ENCODE results near the gene TLR8. TPM values are rescaled to one million over a fixed set of nuclear protein-coding genes. Genes with fewer than 3 reads are reported as not detected.
A peak's percentile ranks its signal among the peaks of the same experiment; 100 is the strongest.
"Not testable (repeated sequence)": the region's sequence is repeated elsewhere in the genome, so short reads cannot be mapped to it uniquely, and the experiment has no call there.

Gene TLR8
- total RNA-seq, 1 donor from 2014 or later, result 0.53 TPM

- Histone ChIP-seq H3K4me3 (no peak overlapping the region), H3K27ac (no peak overlapping the region), H3K9me3 (no peaks in the 10 kb centered on the region), H3K27me3 (no peaks in the 10 kb centered on the region), H3K36me3 (no peaks in the 10 kb centered on the region), H3K4me1 (no peaks in the 10 kb centered on the region)
- DNase-seq (ENCODE audit: low spot score in 2 of 2), result no peak
- intact Hi-C loops (cut with DNase I), result no loop called here
- TF ChIP-seq CTCF (IDR thresholded peaks at IDR 0.05), result no peak
Measured at GRCh38 chrX:12936947-12937346, 30.5 kb downstream of the TLR8 start.

GRCh38 chrX:12940471-12940870 lies 34.1 kb downstream of the TLR8 start:
- H3K36me3 ChIP-seq; H3K27me3 ChIP-seq; H3K27ac ChIP-seq; DNase-seq (ENCODE audit: low spot score in 2 of 2); H3K9me3 ChIP-seq; H3K4me1 ChIP-seq; intact Hi-C loops (cut with DNase I); H3K4me3 ChIP-seq: not testable (repeated sequence)

- H3K27ac ChIP-seq; H3K36me3 ChIP-seq; H3K4me3 ChIP-seq; H3K9me3 ChIP-seq; H3K4me1 ChIP-seq; DNase-seq (ENCODE audit: low spot score in 2 of 2); H3K27me3 ChIP-seq; intact Hi-C loops (cut with DNase I): not testable (repeated sequence)
Measured at GRCh38 chrX:12943592-12943991, 37.2 kb downstream of the TLR8 start.

GRCh38 chrX:12944452-12944851 lies 38.0 kb downstream of the TLR8 start:
- H3K36me3 ChIP-seq; DNase-seq (ENCODE audit: low spot score in 2 of 2); H3K9me3 ChIP-seq; intact Hi-C loops (cut with DNase I); H3K4me3 ChIP-seq; H3K4me1 ChIP-seq; H3K27ac ChIP-seq; H3K27me3 ChIP-seq: not testable (repeated sequence)

GRCh38 chrX:12945494-12945893 lies 39.1 kb downstream of the TLR8 start:
- Histone ChIP-seq H3K36me3 (no peaks in the 10 kb centered on the region), H3K4me1 (peaks cover 0 to 6% of the 10 kb centered on the region in 2 donors), H3K27me3 (no peaks in the 10 kb centered on the region), H3K9me3 (no peaks in the 10 kb centered on the region), H3K4me3 (no peak overlapping the region), H3K27ac (no peak overlapping the region)
- no peak for TF ChIP-seq CTCF (IDR thresholded peaks at IDR 0.05)
- DNase-seq (ENCODE audit: low spot score in 2 of 2), result no peak
- intact Hi-C loops (cut with DNase I), result loop anchor here (5.0 kb wide), 1 partner anchor 702 kb away; no protein-coding TSS in a partner anchor

DNA sequence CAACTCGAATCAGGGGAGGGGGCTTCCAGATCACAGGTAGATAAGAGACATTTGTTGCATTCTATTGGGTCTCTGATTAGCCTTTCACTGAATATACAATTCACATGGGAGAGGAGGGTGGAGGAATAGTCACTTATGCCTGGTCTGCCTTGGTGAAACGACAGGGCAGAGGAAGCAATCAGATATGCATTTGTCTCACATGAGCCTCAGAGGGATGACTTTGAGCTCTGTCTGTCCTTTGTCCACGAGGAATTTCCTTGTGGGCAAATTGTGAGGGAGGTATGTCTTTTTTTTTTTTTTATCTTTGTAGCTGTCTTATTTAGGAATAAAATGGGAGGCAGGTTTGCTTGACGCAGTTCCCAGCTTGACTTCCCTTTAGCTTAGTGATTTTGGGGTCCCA lies 40.0 kb downstream of the TLR8 start:
- TF ChIP-seq CTCF (IDR thresholded peaks at IDR 0.05), result no peak
- H3K27me3 ChIP-seq, result no peaks in the 10 kb centered on the region
- H3K27ac ChIP-seq, result no peak overlapping the region
- DNase-seq (ENCODE audit: low spot score in 2 of 2), result no peak
- H3K4me3 ChIP-seq, result no peak overlapping the region
- no peaks in the 10 kb centered on the region for H3K36me3 ChIP-seq
- H3K9me3 ChIP-seq, result no peaks in the 10 kb centered on the region
- H3K4me1 ChIP-seq, result peaks cover 0 to 6% of the 10 kb centered on the region in 2 donors
- intact Hi-C loops (cut with DNase I), result loop anchor here (2.0 to 5.0 kb wide), 2 partner anchors 542 to 701 kb away; no protein-coding TSS in a partner anchor

GRCh38 chrX:12946838-12947544 lies 40.6 kb downstream of the TLR8 start:
- H3K9me3 ChIP-seq, result no peaks in the 10 kb centered on the region
- H3K27me3 ChIP-seq, result no peaks in the 10 kb centered on the region
- peaks cover 0 to 6% of the 10 kb centered on the region in 2 donors for H3K4me1 ChIP-seq
- H3K27ac ChIP-seq, result peak overlapping the region; percentile 6 to 52
- DNase-seq (ENCODE audit: low spot score in 2 of 2), result peak in 1 of 2 donors; percentile 86
- no peaks in the 10 kb centered on the region for H3K36me3 ChIP-seq
- intact Hi-C loops (cut with DNase I), result loop anchor here (2.0 to 5.0 kb wide), 2 partner anchors 542 to 700 kb away; no protein-coding TSS in a partner anchor
- peak; percentile 72 to 89 (median 78) for TF ChIP-seq CTCF (IDR thresholded peaks at IDR 0.05)
- no peak overlapping the region for H3K4me3 ChIP-seq

All from ascending aorta (tissue), 2 donors.